GM13976 (cell line): Measurements from ENCODE around the gene ZNF195.

ENCODE experiments used
- DNase-seq: peaks from one replicate; pipeline ENCODE4 v3.0.0; 2012; ENCODE audit warnings: low spot score
- in situ Hi-C: fragments of 300-500 bp; cut with MboI; formaldehyde crosslinking; loops from one replicate; pipeline ENCODE4 v1.12.0; 2022; ENCODE audit warnings: low sequenced_read_pairs, mixed read lengths, inconsistent platforms; ENCODE audit not compliant: unreplicated experiment
- TF ChIP-seq, protein P1 (sequence below): IDR thresholded peaks from 2 replicates; pipeline ENCODE4 v1.5.1; 2012; ENCODE audit warnings: borderline replicate concordance, mild to moderate bottlenecking; ENCODE audit not compliant: insufficient read depth; ENCODE audit errors: extremely low read depth, missing control alignments, control extremely low read depth

ZNF195 gene

GRCh38 chr11:3353066-3353465 is 25.9 kb downstream of the ZNF195 start:
- TF ChIP-seq, protein P1, sequence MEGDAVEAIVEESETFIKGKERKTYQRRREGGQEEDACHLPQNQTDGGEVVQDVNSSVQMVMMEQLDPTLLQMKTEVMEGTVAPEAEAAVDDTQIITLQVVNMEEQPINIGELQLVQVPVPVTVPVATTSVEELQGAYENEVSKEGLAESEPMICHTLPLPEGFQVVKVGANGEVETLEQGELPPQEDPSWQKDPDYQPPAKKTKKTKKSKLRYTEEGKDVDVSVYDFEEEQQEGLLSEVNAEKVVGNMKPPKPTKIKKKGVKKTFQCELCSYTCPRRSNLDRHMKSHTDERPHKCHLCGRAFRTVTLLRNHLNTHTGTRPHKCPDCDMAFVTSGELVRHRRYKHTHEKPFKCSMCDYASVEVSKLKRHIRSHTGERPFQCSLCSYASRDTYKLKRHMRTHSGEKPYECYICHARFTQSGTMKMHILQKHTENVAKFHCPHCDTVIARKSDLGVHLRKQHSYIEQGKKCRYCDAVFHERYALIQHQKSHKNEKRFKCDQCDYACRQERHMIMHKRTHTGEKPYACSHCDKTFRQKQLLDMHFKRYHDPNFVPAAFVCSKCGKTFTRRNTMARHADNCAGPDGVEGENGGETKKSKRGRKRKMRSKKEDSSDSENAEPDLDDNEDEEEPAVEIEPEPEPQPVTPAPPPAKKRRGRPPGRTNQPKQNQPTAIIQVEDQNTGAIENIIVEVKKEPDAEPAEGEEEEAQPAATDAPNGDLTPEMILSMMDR: no peak
- in situ Hi-C loops: no loop called here
- no peak for DNase-seq

DNA sequence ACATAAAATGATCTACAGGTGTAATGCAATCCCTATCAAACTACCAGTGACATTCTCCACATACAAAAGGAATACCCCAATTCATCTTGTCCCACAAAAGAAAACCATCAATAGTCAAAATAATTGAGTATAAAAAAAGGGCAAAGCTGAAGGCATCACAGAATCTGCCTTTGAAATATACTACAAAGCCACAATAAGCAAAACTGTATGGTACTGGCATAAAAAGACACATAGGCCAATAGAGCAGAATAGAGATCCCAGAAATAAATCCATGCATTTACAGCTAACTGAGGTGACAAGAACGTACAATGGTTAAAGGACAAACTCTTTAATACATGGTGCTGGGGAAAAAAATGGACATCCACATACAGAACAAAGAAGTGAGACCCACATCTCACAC is 31.8 kb downstream of the ZNF195 start:
- in situ Hi-C loops: no loop called here
- TF ChIP-seq, protein P1: no peak
- no peak for DNase-seq

DNA sequence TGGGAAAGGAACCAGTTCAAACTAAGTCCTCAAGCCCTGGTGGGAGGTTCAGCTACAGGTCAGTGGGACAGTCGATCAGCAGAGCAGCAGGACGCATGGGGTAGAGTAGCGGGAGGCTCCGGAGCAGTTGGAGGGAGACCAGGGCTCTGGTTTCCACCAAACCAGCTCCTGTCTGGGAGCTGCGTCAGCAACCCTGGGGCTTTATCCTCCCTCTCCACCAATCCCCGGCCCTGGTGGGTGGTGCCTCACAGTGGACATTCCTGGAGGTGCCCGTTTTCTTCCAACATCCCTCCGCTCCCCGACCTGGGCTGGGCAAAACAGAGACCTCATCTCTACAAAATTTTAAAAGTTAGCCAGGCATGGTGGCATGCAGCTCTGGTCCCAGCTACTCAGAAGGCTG is 32.4 kb downstream of the ZNF195 start:
- in situ Hi-C loops: no loop called here
- no peak for DNase-seq
- TF ChIP-seq, protein P1: no peak

- in situ Hi-C loops: no loop called here
- DNase-seq: no peak
- TF ChIP-seq, protein P1: no peak
Observed at GRCh38 chr11:3345736-3346135, 33.2 kb downstream of the ZNF195 start.

DNA sequence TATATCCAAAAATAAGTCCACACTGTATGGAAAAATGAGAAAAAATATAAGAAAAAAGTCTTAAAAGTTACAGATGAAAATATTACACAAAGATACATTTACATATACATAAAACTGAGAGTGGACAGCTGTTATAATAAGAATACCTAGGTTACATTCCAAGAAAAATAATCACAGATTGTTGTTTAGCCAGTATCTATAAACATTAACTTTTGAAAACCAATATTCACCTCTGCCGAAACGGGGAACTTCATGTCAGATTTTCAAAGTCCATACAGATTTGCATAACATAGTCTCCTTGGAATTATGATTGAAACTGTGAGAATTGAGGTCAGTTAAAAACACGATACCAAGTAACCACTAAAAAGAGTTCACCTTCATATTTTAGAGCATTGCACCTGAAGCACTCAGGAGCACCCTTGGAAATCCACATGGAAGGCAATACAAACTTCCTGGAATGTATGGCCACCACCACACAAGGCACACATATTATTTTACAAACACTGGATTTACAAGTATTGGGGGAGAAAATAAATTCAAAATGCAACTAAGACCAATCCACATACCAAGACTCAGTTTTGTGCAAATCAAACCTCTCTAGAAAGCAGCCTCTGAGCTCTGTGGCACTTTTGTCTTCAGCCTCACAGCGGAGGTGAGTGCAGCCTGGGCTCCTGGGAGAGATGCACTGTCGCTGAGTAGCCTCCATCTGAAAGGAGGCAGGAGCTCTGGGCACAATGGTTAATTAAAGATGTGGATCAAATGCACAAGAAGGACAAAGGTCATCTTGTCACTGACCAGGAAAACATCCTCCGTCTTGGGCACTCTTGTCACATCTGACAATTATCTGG is 34.4 kb downstream of the ZNF195 start:
- in situ Hi-C loops: no loop called here
- TF ChIP-seq, protein P1: no peak
- no peak for DNase-seq

- in situ Hi-C loops: no loop called here
- TF ChIP-seq, protein P1: no peak
- no peak for DNase-seq
Observed at GRCh38 chr11:3342709-3343108, 36.2 kb downstream of the ZNF195 start.
